Liver (tissue), 9 donors: ENCODE results near the gene ATXN10. TPM values are rescaled to one million over a fixed set of nuclear protein-coding genes. Genes with fewer than 3 reads are reported as not detected.

ENCODE experiments used
- DNase-seq: peaks from one replicate; pipeline ENCODE4 v3.0.0-alpha.2; 2017; ENCODE audit warnings: low spot score
- H3K27ac ChIP-seq, 2 donors: one replicate each; pipeline ENCODE4 v1.7.0; 2013; ENCODE audit warnings: inconsistent platforms in 2 of 2, low read length in 2 of 2, control low read depth in 1 of 2, low read depth in 1 of 2, mild to moderate bottlenecking in 1 of 2
- H3K27me3 ChIP-seq, 4 donors: one replicate each; pipeline versions ENCODE4 v1.6.1 to v1.7.0; 2013; ENCODE audit warnings: low read length in 3 of 4, inconsistent platforms in 1 of 4, mild to moderate bottlenecking in 1 of 4, moderate library complexity in 1 of 4; ENCODE audit not compliant: control insufficient read depth in 4 of 4, insufficient read depth in 4 of 4
- H3K36me3 ChIP-seq, 4 donors: one replicate each; pipeline versions ENCODE4 v1.6.1 to v1.7.0; 2013; ENCODE audit warnings: low read length in 3 of 4, mild to moderate bottlenecking in 3 of 4, low read depth in 1 of 4, moderate library complexity in 1 of 4; ENCODE audit not compliant: control insufficient read depth in 4 of 4, insufficient read depth in 3 of 4
- H3K4me1 ChIP-seq, 4 donors: one replicate each; pipeline versions ENCODE4 v1.6.1 to v1.7.0; 2013; ENCODE audit warnings: low read length in 3 of 4, mild to moderate bottlenecking in 3 of 4, moderate library complexity in 1 of 4; ENCODE audit not compliant: control insufficient read depth in 4 of 4, insufficient read depth in 4 of 4
- H3K4me3 ChIP-seq, 3 donors: one replicate each; pipeline versions ENCODE4 v1.6.1 to v1.7.0; 2013; ENCODE audit warnings: low read length in 3 of 3, control low read depth in 1 of 3, low read depth in 1 of 3, mild to moderate bottlenecking in 1 of 3
- H3K9ac ChIP-seq, 2 donors: one replicate each; pipeline ENCODE4 v1.7.0; 2013; ENCODE audit warnings: low read length in 2 of 2, mild to moderate bottlenecking in 2 of 2, moderate library complexity in 2 of 2, control low read depth in 1 of 2, low read depth in 1 of 2
- H3K9me3 ChIP-seq, 4 donors: one replicate each; pipeline versions ENCODE4 v1.6.1 to v1.7.0; 2013; ENCODE audit warnings: low read length in 3 of 4; ENCODE audit not compliant: control insufficient read depth in 4 of 4
- ATF3 ChIP-seq: IDR thresholded peaks from 2 replicates; pipeline ENCODE4 v1.6.1; 2016; ENCODE audit warnings: antibody characterized with exemption
- CTCF ChIP-seq: fragments of 150-350 bp; IDR thresholded peaks from 2 replicates; pipeline ENCODE4 v1.5.1; 2017; ENCODE audit warnings: improper control_type of control experiment, low read depth, low read length; ENCODE audit not compliant: missing input control
- EGR1 ChIP-seq, 2 donors: IDR thresholded peaks; 2 replicates each; pipeline ENCODE4 v1.6.1; 2016 to 2018; ENCODE audit warnings: antibody characterized with exemption in 2 of 2, low read depth in 2 of 2
- FOXA1 ChIP-seq: IDR thresholded peaks from 2 replicates; pipeline ENCODE4 v1.6.1; 2016; ENCODE audit warnings: antibody characterized with exemption
- FOXA2 ChIP-seq: IDR thresholded peaks from 2 replicates; pipeline ENCODE4 v1.6.1; 2016; ENCODE audit warnings: antibody characterized with exemption
- GABPA ChIP-seq, 2 donors: IDR thresholded peaks in 1 of 2; conservative IDR thresholded peaks in 1 of 2; 2 replicates each; pipeline ENCODE4 v1.6.1; 2016; ENCODE audit warnings: antibody characterized with exemption in 2 of 2, mild to moderate bottlenecking in 1 of 2, moderate library complexity in 1 of 2
- HNF4A ChIP-seq, 2 donors: conservative IDR thresholded peaks; 2 replicates each; pipeline ENCODE4 v1.6.1; 2016; ENCODE audit warnings: antibody characterized with exemption in 2 of 2, mild to moderate bottlenecking in 2 of 2
- HNF4G ChIP-seq: IDR thresholded peaks from 2 replicates; pipeline ENCODE4 v1.6.1; 2016; ENCODE audit warnings: antibody characterized with exemption
- JUND ChIP-seq, 2 donors: IDR thresholded peaks; 2 replicates each; pipeline ENCODE4 v1.6.1; 2016; ENCODE audit warnings: antibody characterized with exemption in 2 of 2
- MAX ChIP-seq: IDR thresholded peaks from 2 replicates; pipeline ENCODE4 v1.6.1; 2016; ENCODE audit warnings: antibody characterized with exemption
- NR2F2 ChIP-seq: IDR thresholded peaks from 2 replicates; pipeline ENCODE4 v1.6.1; 2016; ENCODE audit warnings: antibody characterized with exemption
- RAD21 ChIP-seq, 2 donors: IDR thresholded peaks; 2 replicates each; pipeline ENCODE4 v1.6.1; 2016; ENCODE audit warnings: antibody characterized with exemption in 2 of 2, mild to moderate bottlenecking in 2 of 2
- REST ChIP-seq: IDR thresholded peaks from 2 replicates; pipeline ENCODE4 v1.6.1; 2016; ENCODE audit warnings: antibody characterized with exemption, mild to moderate bottlenecking
- RXRA ChIP-seq, 2 donors: IDR thresholded peaks; 2 replicates each; pipeline ENCODE4 v1.6.1; 2017 to 2018; ENCODE audit warnings: antibody characterized with exemption in 2 of 2, mild to moderate bottlenecking in 1 of 2
- SP1 ChIP-seq: IDR thresholded peaks from 2 replicates; pipeline ENCODE4 v1.6.1; 2018; ENCODE audit warnings: antibody characterized with exemption, mild to moderate bottlenecking
- TAF1 ChIP-seq: conservative IDR thresholded peaks from 2 replicates; pipeline ENCODE4 v1.6.1; 2016; ENCODE audit warnings: antibody characterized with exemption, mild to moderate bottlenecking
- YY1 ChIP-seq: IDR thresholded peaks from 2 replicates; pipeline ENCODE4 v1.6.1; 2016; ENCODE audit warnings: antibody characterized with exemption, mild to moderate bottlenecking
- ZBTB33 ChIP-seq: IDR thresholded peaks from 2 replicates; pipeline ENCODE4 v1.6.1; 2016; ENCODE audit warnings: antibody characterized with exemption
- WGBS: extraction: QIAGEN DNeasy Blood & Tissue Kit; methylation state at CpG from one replicate; pipeline ENCODE4 v1.1.7; 2013; 5-methylcytosine and 5-hydroxymethylcytosine counted together
- polyA plus RNA-seq, 2 donors: library from polyadenylated mRNA; stranded (reverse) in 1 of 2; unstranded in 1 of 2; fragments of 200-250 nt in 1 of 2; fragments of >200 nt in 1 of 2; fragmentation: Nextera tagmentation in 1 of 2; extraction: Ambion mirVana in 1 of 2; gene quantifications; one replicate each; pipeline versions ENCODE4 v1.2.1 to v1.2.3, GENCODE V29; 2013 to 2015
- total RNA-seq, 2 donors: library from RNA; depleted of rRNA; stranded (reverse); fragments of >200 nt; gene quantifications; one replicate each; pipeline ENCODE4 v1.2.3, GENCODE V29; 2014
- donor health status: healthy.
- donor health status: healthy.
- donor health status: healthy.
- donor health status: healthy.
- donor health status: healthy.

The ATXN10 gene
- total and polyA plus RNA-seq, 4 donors = 34.9 to 100 (median 69.7) TPM

GRCh38 chr22:45877651-45878050 lies 206.0 kb downstream of the ATXN10 start:
- H3K27ac ChIP-seq = no peak overlapping the region
- H3K4me3 ChIP-seq = no peak overlapping the region
- 60% methylated on average over 18 of the region's 18 CpGs for WGBS
- no peaks in the 10 kb centered on the region for H3K36me3 ChIP-seq
- no peak overlapping the region for H3K9ac ChIP-seq
- no peak for TF ChIP-seq EGR1 (IDR thresholded peaks at IDR 0.05; ENCODE audit: low read depth in 2 of 2)
- TF ChIP-seq HNF4G = no peak
- TF ChIP-seq YY1 = no peak
- no peak for TF ChIP-seq NR2F2
- TF ChIP-seq TAF1 = no peak
- TF ChIP-seq MAX = no peak
- no peak for TF ChIP-seq ATF3
- TF ChIP-seq HNF4A (conservative IDR thresholded peaks at IDR 0.05) = no peak
- no peak for TF ChIP-seq RAD21 (IDR thresholded peaks at IDR 0.05)
- no peak for TF ChIP-seq RXRA (IDR thresholded peaks at IDR 0.05)
- TF ChIP-seq SP1 = no peak
- no peak for TF ChIP-seq FOXA1
- no peak for TF ChIP-seq REST
- TF ChIP-seq ZBTB33 = no peak
- TF ChIP-seq FOXA2 = no peak
- TF ChIP-seq JUND (IDR thresholded peaks at IDR 0.05) = no peak
- TF ChIP-seq CTCF = no peak
- no peak for TF ChIP-seq GABPA (IDR thresholded peaks at IDR 0.05 in 1 of 2, conservative IDR thresholded peaks at IDR 0.05 in 1 of 2)
- H3K4me1 ChIP-seq = no peaks in the 10 kb centered on the region
- peaks cover 0 to 2% (median 0%) of the 10 kb centered on the region in 4 donors for H3K9me3 ChIP-seq
- no peak for DNase-seq
- peaks cover 0 to 13% (median 2%) of the 10 kb centered on the region in 4 donors for H3K27me3 ChIP-seq
